Measurements from ENCODE around the gene KCNAB1.

DNA sequence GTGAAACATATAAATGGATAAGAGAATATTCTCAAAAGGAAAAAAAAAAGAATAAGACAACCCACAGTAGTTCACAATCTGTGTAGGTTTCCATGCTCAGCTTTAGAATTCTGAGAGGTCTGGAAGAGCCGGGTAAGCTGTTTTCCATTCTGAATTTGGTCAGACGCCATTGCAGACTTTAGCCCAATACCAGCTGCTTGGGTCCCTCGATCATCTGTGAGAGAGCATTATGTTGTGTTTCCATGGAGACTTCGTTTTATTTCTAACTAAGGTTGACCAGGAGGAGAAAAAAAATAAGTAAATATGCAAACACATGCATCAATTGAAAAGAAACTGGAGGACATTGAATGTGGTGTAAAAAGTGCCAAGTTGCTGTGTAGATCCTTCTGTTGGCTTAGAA, 25.5 kb downstream of the KCNAB1 start:
- TF ChIP-seq OSR1 (CRISPR knock-in tag; IDR thresholded peaks at IDR 0.05) (no peak), TCF4 (CRISPR knock-in tag; IDR thresholded peaks at IDR 0.05; ENCODE audit: borderline replicate concordance) (no peak), ARNTL (CRISPR knock-in tag; IDR thresholded peaks at IDR 0.05; ENCODE audit: borderline replicate concordance, low read depth) (no peak), ZFP3 (CRISPR knock-in tag; IDR thresholded peaks at IDR 0.05) (no peak), ZC3H10 (CRISPR knock-in tag; IDR thresholded peaks at IDR 0.05) (no peak), ZNF70 (CRISPR knock-in tag; IDR thresholded peaks at IDR 0.05) (no peak)
- TF ChIP-seq, protein P1, sequence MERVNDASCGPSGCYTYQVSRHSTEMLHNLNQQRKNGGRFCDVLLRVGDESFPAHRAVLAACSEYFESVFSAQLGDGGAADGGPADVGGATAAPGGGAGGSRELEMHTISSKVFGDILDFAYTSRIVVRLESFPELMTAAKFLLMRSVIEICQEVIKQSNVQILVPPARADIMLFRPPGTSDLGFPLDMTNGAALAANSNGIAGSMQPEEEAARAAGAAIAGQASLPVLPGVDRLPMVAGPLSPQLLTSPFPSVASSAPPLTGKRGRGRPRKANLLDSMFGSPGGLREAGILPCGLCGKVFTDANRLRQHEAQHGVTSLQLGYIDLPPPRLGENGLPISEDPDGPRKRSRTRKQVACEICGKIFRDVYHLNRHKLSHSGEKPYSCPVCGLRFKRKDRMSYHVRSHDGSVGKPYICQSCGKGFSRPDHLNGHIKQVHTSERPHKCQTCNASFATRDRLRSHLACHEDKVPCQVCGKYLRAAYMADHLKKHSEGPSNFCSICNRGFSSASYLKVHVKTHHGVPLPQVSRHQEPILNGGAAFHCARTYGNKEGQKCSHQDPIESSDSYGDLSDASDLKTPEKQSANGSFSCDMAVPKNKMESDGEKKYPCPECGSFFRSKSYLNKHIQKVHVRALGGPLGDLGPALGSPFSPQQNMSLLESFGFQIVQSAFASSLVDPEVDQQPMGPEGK (CRISPR knock-in tag; IDR thresholded peaks at IDR 0.05; ENCODE audit: borderline replicate concordance), result no peak
- TF ChIP-seq, protein P2, sequence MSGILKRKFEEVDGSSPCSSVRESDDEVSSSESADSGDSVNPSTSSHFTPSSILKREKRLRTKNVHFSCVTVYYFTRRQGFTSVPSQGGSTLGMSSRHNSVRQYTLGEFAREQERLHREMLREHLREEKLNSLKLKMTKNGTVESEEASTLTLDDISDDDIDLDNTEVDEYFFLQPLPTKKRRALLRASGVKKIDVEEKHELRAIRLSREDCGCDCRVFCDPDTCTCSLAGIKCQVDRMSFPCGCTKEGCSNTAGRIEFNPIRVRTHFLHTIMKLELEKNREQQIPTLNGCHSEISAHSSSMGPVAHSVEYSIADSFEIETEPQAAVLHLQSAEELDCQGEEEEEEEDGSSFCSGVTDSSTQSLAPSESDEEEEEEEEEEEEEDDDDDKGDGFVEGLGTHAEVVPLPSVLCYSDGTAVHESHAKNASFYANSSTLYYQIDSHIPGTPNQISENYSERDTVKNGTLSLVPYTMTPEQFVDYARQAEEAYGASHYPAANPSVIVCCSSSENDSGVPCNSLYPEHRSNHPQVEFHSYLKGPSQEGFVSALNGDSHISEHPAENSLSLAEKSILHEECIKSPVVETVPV (CRISPR knock-in tag; IDR thresholded peaks at IDR 0.05), result no peak
- TF ChIP-seq, protein P3, sequence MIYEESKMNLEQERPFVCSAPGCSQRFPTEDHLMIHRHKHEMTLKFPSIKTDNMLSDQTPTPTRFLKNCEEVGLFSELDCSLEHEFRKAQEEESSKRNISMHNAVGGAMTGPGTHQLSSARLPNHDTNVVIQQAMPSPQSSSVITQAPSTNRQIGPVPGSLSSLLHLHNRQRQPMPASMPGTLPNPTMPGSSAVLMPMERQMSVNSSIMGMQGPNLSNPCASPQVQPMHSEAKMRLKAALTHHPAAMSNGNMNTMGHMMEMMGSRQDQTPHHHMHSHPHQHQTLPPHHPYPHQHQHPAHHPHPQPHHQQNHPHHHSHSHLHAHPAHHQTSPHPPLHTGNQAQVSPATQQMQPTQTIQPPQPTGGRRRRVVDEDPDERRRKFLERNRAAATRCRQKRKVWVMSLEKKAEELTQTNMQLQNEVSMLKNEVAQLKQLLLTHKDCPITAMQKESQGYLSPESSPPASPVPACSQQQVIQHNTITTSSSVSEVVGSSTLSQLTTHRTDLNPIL (CRISPR knock-in tag; IDR thresholded peaks at IDR 0.05; ENCODE audit: low read depth), result no peak
